Gastroesophageal sphincter (tissue), 3 donors: ENCODE measurements around the gene ESR1.

Experiments used
- CTCF ChIP-seq, 4 experiments: fragments of 200-600 bp in 2 of 4; fragments of 450-650 bp in 2 of 4; sonication (generic) in 1 of 4; IDR thresholded peaks; one replicate each; pipeline ENCODE4 v1.5.1; 2017 to 2019; ENCODE audit warnings: antibody characterized with exemption in 4 of 4, mild to moderate bottlenecking in 2 of 4, moderate library complexity in 2 of 4
- EP300 ChIP-seq: sonication (generic); formaldehyde crosslinking; IDR thresholded peaks from one replicate; pipeline ENCODE4 v1.6.1; 2017; ENCODE audit warnings: antibody characterized with exemption, mild to moderate bottlenecking
- POLR2AphosphoS5 ChIP-seq: sonication (generic); formaldehyde crosslinking; IDR thresholded peaks from one replicate; pipeline ENCODE4 v1.6.1; 2017; ENCODE audit warnings: antibody characterized with exemption

GRCh38 chr6:152071843-152072242 lies 264.4 kb downstream of the ESR1 start:
- TF ChIP-seq CTCF (IDR thresholded peaks at IDR 0.05) = no peak
- no peak for TF ChIP-seq POLR2AphosphoS5
- no peak for TF ChIP-seq EP300
